B cell (primary cell): ENCODE results near the gene OR8K1. TPM values are rescaled to one million over a fixed set of nuclear protein-coding genes. Genes with fewer than 3 reads are reported as not detected.

Experiments used
- ATAC-seq: fragments of 200-7000 bp; cut with Tn5 transposase; one replicate; pipeline ENCODE4 v1.10.0; 2021; ENCODE audit warnings: low read depth, mild to moderate bottlenecking, moderate number of reproducible peaks, moderate library complexity
- CTCF ChIA-PET: fragments of 350-600 bp; sonication (Branson Sonifier 250); formaldehyde crosslinking; loops from one replicate; lab custom pipeline; 2021; ENCODE audit warnings: antibody characterized with exemption, inconsistent platforms; lab: Charles Lee
- POLR2A ChIA-PET: fragments of 350-600 bp; sonication (Branson Sonifier 250); formaldehyde crosslinking; loops from one replicate; lab custom pipeline; 2021; ENCODE audit warnings: antibody characterized with exemption; lab: Charles Lee
- DNase-seq: peaks from one replicate; pipeline ENCODE4 v3.0.0; 2013
- H2AFZ ChIP-seq: 2 replicates; pipeline ENCODE4 v1.6.1; 2012; ENCODE audit warnings: mild to moderate bottlenecking, low read depth, low read length; ENCODE audit not compliant: insufficient read depth, poor library complexity, severe bottlenecking
- H3K27ac ChIP-seq, 2 donors: 1 replicate in 1 of 2; 2 replicates in 1 of 2; pipeline ENCODE4 v1.5.1; 2012 to 2013; ENCODE audit warnings: low read length in 2 of 2, mild to moderate bottlenecking in 2 of 2, moderate library complexity in 1 of 2
- H3K27me3 ChIP-seq, 4 experiments: fragments of 200-600 bp in 1 of 4; sonication (generic) in 1 of 4; replicated peaks in 1 of 4; 1 replicate in 2 of 4; 2 replicates in 2 of 4; pipeline versions ENCODE4 v1.6.1 to v1.7.0; 2013 to 2016; ENCODE audit warnings: low read length in 3 of 4, mild to moderate bottlenecking in 2 of 4, mixed read lengths in 1 of 4, moderate library complexity in 1 of 4; ENCODE audit not compliant: insufficient read depth in 4 of 4, control insufficient read depth in 3 of 4; ENCODE audit errors: control extremely low read depth in 1 of 4
- H3K36me3 ChIP-seq, 2 experiments: replicated peaks in 1 of 2; 1 replicate in 1 of 2; 2 replicates in 1 of 2; pipeline versions ENCODE4 v1.6.1 to v1.7.1; 2013; ENCODE audit warnings: low read length in 1 of 2; ENCODE audit not compliant: insufficient read depth in 2 of 2, control insufficient read depth in 1 of 2; ENCODE audit errors: control extremely low read depth in 1 of 2, extremely low read depth in 1 of 2
- H3K4me1 ChIP-seq, 2 donors: fragments of 200-600 bp in 1 of 2; sonication (generic) in 1 of 2; 1 replicate in 1 of 2; 2 replicates in 1 of 2; pipeline versions ENCODE4 v1.5.1 to v1.6.1; 2013 to 2017; ENCODE audit warnings: low read length in 2 of 2; ENCODE audit not compliant: control insufficient read depth in 2 of 2, insufficient read depth in 2 of 2
- H3K4me2 ChIP-seq: replicated peaks from 2 replicates; pipeline ENCODE3; 2012; ENCODE audit warnings: mild to moderate bottlenecking, low read depth, low read length; ENCODE audit not compliant: poor library complexity, severe bottlenecking
- H3K4me3 ChIP-seq, 5 experiments: fragments of 200-600 bp in 1 of 5; sonication (generic) in 1 of 5; 1 replicate in 3 of 5; 2 replicates in 2 of 5; pipeline versions ENCODE4 v1.5.1 to v1.7.0; 2011 to 2016; ENCODE audit warnings: low read length in 4 of 5, mild to moderate bottlenecking in 4 of 5, low read depth in 2 of 5, control low read depth in 1 of 5, moderate library complexity in 1 of 5; ENCODE audit not compliant: insufficient read depth in 1 of 5; ENCODE audit errors: control extremely low read depth in 1 of 5, extremely low read depth in 1 of 5
- H3K79me2 ChIP-seq: fragments of 200-600 bp; sonication (generic); one replicate; pipeline ENCODE4 v1.6.0; 2016; ENCODE audit warnings: low read length; ENCODE audit not compliant: control insufficient read depth, insufficient read depth
- H3K9ac ChIP-seq: fragments of 200-600 bp; sonication (generic); 2 replicates; pipeline ENCODE4 v1.6.1; 2017; ENCODE audit warnings: mild to moderate bottlenecking, low read length, moderate library complexity
- H3K9me3 ChIP-seq, 3 donors: one replicate each; pipeline versions ENCODE4 v1.6.1 to v1.7.1; 2013; ENCODE audit warnings: low read length in 2 of 3; ENCODE audit not compliant: control insufficient read depth in 2 of 3, insufficient read depth in 1 of 3; ENCODE audit errors: control extremely low read depth in 1 of 3
- H4K20me1 ChIP-seq: 2 replicates; pipeline ENCODE4 v1.6.0; 2012; ENCODE audit warnings: mild to moderate bottlenecking, low read length; ENCODE audit not compliant: insufficient read depth, control insufficient read depth, poor library complexity, severe bottlenecking
- H3K27ac Mint-ChIP-seq: one replicate; pipeline ENCODE4 v1.8.0; 2021; ENCODE audit warnings: mixed read lengths
- H3K27me3 Mint-ChIP-seq: one replicate; pipeline ENCODE4 v1.8.0; 2021; ENCODE audit warnings: mixed read lengths
- H3K4me1 Mint-ChIP-seq: one replicate; pipeline ENCODE4 v1.8.0; 2021; ENCODE audit warnings: mixed read lengths
- H3K4me3 Mint-ChIP-seq: one replicate; pipeline ENCODE4 v1.8.0; 2021; ENCODE audit warnings: mixed read lengths
- H3K9me3 Mint-ChIP-seq: one replicate; pipeline ENCODE4 v1.8.0; 2022; ENCODE audit warnings: mixed read lengths; ENCODE audit not compliant: insufficient read depth
- CTCF ChIP-seq: fragments of 200-600 bp; IDR thresholded peaks from one replicate; pipeline ENCODE4 v1.8.0; 2022; ENCODE audit warnings: antibody characterized with exemption, mild to moderate bottlenecking
- EZH2 ChIP-seq: IDR thresholded peaks from 2 replicates; pipeline ENCODE4 v1.6.1; 2012; ENCODE audit warnings: borderline replicate concordance, low read depth, mild to moderate bottlenecking, moderate library complexity, low read length; ENCODE audit not compliant: insufficient read depth, poor library complexity, severe bottlenecking
- WGBS: methylation state at CpG from one replicate; pipeline ENCODE4 v1.1.5; 2013; ENCODE audit warnings: missing lambda C conversion rate; ENCODE audit not compliant: insufficient coverage; 5-methylcytosine and 5-hydroxymethylcytosine counted together
- intact Hi-C: fragments of 100-400 bp; cut with micrococcal nuclease; formaldehyde crosslinking; loops from one replicate; pipeline ENCODE4 v1.10.0; 2022
- polyA plus RNA-seq: library from polyadenylated mRNA; depleted of rRNA; stranded (reverse); fragments of >200 nt; gene quantifications from 2 replicates; pipeline ENCODE4 v1.2.3, GENCODE V29; 2012
- total RNA-seq, 2 donors: library from RNA; stranded (reverse); fragments of 120-200 nt in 1 of 2; gene quantifications; 1 replicate in 1 of 2; 2 replicates in 1 of 2; pipeline versions ENCODE4 v1.2.3 to v1.2.4, GENCODE V29; 2013 to 2022

Gene OR8K1
- total and polyA plus RNA-seq, 2 donors (not counting 1 experiment from before 2014, with no cell fraction given) = not detected

GRCh38 chr11:56375324-56375723, 29.5 kb downstream of the OR8K1 start, which contains the start of gene OR8U1:
TSS of gene OR8U1 (plus strand) at chr11:56375624. CDS start at chr11:56375624, 0 bp downstream.
- 56% methylated on average over 1 of the region's 2 CpGs for WGBS
- no peaks in the 10 kb centered on the region for H3K79me2 ChIP-seq

GRCh38 chr11:56380120-56380519, 34.3 kb downstream of the OR8K1 start:
- peaks cover 0 to 4% (median 1%) of the 10 kb centered on the region in 3 donors for H3K9me3 ChIP-seq
- Mint-ChIP-seq H3K27me3 (no peaks in the 10 kb centered on the region), H3K4me3 (no peak overlapping the region), H3K27ac (no peak overlapping the region), H3K4me1 (no peaks in the 10 kb centered on the region), H3K9me3 (peaks cover 7% of the 10 kb centered on the region)
- no peaks in the 10 kb centered on the region for H4K20me1 ChIP-seq
- intact Hi-C loops = no loop called here
- TF ChIP-seq EZH2 (no peak), CTCF (no peak)
- DNase-seq (no peak), ATAC-seq (no peak)
- no peak overlapping the region for H3K4me3 ChIP-seq
- H3K27me3 ChIP-seq = no peaks in the 10 kb centered on the region
- no peak overlapping the region for H2AFZ ChIP-seq
- no peaks in the 10 kb centered on the region for H3K36me3 ChIP-seq
- no CpG with 5 or more reads among the region's 2 CpGs for WGBS
- no peak overlapping the region for H3K4me2 ChIP-seq
- no peaks in the 10 kb centered on the region for H3K79me2 ChIP-seq
- CTCF ChIA-PET = no interaction called here
- POLR2A ChIA-PET = no interaction called here
- no peak overlapping the region for H3K9ac ChIP-seq
- no peak overlapping the region for H3K27ac ChIP-seq
- H3K4me1 ChIP-seq = no peaks in the 10 kb centered on the region

More at GRCh38 chr11:56375324-56375723, 29.5 kb downstream of the OR8K1 start, which contains the start of gene OR8U1:
- Mint-ChIP-seq H3K27me3 (no peaks in the 10 kb centered on the region), H3K9me3 (peaks cover 9% of the 10 kb centered on the region), H3K4me3 (no peak within 1 kb of the TSS), H3K27ac (no peak within 1 kb of the TSS), H3K4me1 (no peaks in the 10 kb centered on the region)
- no peak within 1 kb of the TSS for H2AFZ ChIP-seq
- H3K4me1 ChIP-seq = no peaks in the 10 kb centered on the region
- no peak within 1 kb of the TSS for H3K4me3 ChIP-seq
- DNase-seq = no peak
- H3K9ac ChIP-seq = no peak within 1 kb of the TSS
- H3K27ac ChIP-seq = no peak within 1 kb of the TSS
- CTCF ChIA-PET = interaction anchor here (1.4 kb wide), 1 partner anchor 14 kb away, joined by 3 read pairs; no protein-coding TSS in a partner anchor
- intact Hi-C loops = loop anchor here (10.0 kb wide), 1 partner anchor 61 kb away; the partner anchor contains the start of gene OR8K3
- TF ChIP-seq CTCF (no peak), EZH2 (no peak)
- ATAC-seq = no peak
- no peaks in the 10 kb centered on the region for H4K20me1 ChIP-seq
- POLR2A ChIA-PET = no interaction called here
- no peak within 1 kb of the TSS for H3K4me2 ChIP-seq
- no peaks in the 10 kb centered on the region for H3K27me3 ChIP-seq
- peaks cover 0 to 4% (median 0%) of the 10 kb centered on the region in 3 donors for H3K9me3 ChIP-seq
- no peaks in the 10 kb centered on the region for H3K36me3 ChIP-seq
